ENCODE results near the gene C3orf49.

- TF ChIP-seq POLR2A (IDR thresholded peaks at IDR 0.05), result no peak
- TF ChIP-seq, protein P1, sequence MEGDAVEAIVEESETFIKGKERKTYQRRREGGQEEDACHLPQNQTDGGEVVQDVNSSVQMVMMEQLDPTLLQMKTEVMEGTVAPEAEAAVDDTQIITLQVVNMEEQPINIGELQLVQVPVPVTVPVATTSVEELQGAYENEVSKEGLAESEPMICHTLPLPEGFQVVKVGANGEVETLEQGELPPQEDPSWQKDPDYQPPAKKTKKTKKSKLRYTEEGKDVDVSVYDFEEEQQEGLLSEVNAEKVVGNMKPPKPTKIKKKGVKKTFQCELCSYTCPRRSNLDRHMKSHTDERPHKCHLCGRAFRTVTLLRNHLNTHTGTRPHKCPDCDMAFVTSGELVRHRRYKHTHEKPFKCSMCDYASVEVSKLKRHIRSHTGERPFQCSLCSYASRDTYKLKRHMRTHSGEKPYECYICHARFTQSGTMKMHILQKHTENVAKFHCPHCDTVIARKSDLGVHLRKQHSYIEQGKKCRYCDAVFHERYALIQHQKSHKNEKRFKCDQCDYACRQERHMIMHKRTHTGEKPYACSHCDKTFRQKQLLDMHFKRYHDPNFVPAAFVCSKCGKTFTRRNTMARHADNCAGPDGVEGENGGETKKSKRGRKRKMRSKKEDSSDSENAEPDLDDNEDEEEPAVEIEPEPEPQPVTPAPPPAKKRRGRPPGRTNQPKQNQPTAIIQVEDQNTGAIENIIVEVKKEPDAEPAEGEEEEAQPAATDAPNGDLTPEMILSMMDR (IDR thresholded peaks at IDR 0.05), result no peak
These were observed 59.4 kb downstream of the C3orf49 start for GRCh38 chr3:63878394-63879060.

All from uterus (tissue), 2 donors.